ENCODE measurements around the gene HDDC2.
A peak's percentile ranks its signal among the peaks of the same experiment; 100 is the strongest.

The HDDC2 gene

GRCh38 chr6:125301435-125302391 lies at the start of gene HDDC2:
Gene HDDC2, minus strand, starts transcription at chr6:125301967. Its CDS starts 35 bp downstream, at chr6:125301932.
- DNase-seq, result peak; percentile 72

GRCh38 chr6:125346926-125347563 lies 45.3 kb upstream of the HDDC2 start:
- DNase-seq, result no peak

- DNase-seq, result no peak
Measured at GRCh38 chr6:125346201-125346925, 44.6 kb upstream of the HDDC2 start.

- no peak for DNase-seq
Measured at GRCh38 chr6:125341460-125341859, 39.7 kb upstream of the HDDC2 start.

GRCh38 chr6:125340991-125341390 lies 39.2 kb upstream of the HDDC2 start:
- no peak for DNase-seq

GRCh38 chr6:125340175-125340835 lies 38.5 kb upstream of the HDDC2 start:
- no peak for DNase-seq

GRCh38 chr6:125339653-125340052 lies 37.9 kb upstream of the HDDC2 start:
- DNase-seq, result no peak

- no peak for DNase-seq
Measured at GRCh38 chr6:125338381-125338780, 36.6 kb upstream of the HDDC2 start.

GRCh38 chr6:125337706-125338105 lies 35.9 kb upstream of the HDDC2 start:
- DNase-seq, result no peak

- no peak for DNase-seq
Measured at GRCh38 chr6:125332664-125333063, 30.9 kb upstream of the HDDC2 start.

GRCh38 chr6:125325586-125325985 lies 23.8 kb upstream of the HDDC2 start:
- no peak for DNase-seq

GRCh38 chr6:125323376-125323775 lies 21.6 kb upstream of the HDDC2 start:
- no peak for DNase-seq

- no peak for DNase-seq
Measured at GRCh38 chr6:125316621-125317020, 14.9 kb upstream of the HDDC2 start.

- DNase-seq, result no peak
Measured at GRCh38 chr6:125315548-125315947, 13.8 kb upstream of the HDDC2 start.

GRCh38 chr6:125314009-125314581 lies 12.3 kb upstream of the HDDC2 start:
- no peak for DNase-seq

GRCh38 chr6:125312950-125313349 lies 11.2 kb upstream of the HDDC2 start:
- DNase-seq, result no peak

GRCh38 chr6:125312478-125312877 lies 10.7 kb upstream of the HDDC2 start:
- DNase-seq, result no peak

GRCh38 chr6:125310994-125311649 lies 9.4 kb upstream of the HDDC2 start:
- no peak for DNase-seq

- DNase-seq, result no peak
Measured at GRCh38 chr6:125307964-125308615, 6.3 kb upstream of the HDDC2 start.

- no peak for DNase-seq
Measured at GRCh38 chr6:125307150-125307838, 5.5 kb upstream of the HDDC2 start.

- no peak for DNase-seq
Measured at GRCh38 chr6:125306756-125307149, 5.0 kb upstream of the HDDC2 start.

All from activated CD4-positive, CD25-positive, alpha-beta regulatory T cell treated with anti-CD3 and anti-CD28 coated beads, Interleukin-2, amount 50 U/mL, for 72 hours (primary cell).